Stimulated activated CD8-positive, alpha-beta memory T cell treated with anti-CD3 and anti-CD28 coated beads, Interleukin-7, amount 100 ng/mL, for 1 hour (primary cell): ENCODE measurements around the gene RAB28.
"Not testable (repeated sequence)": the region's sequence is repeated elsewhere in the genome, so short reads cannot be mapped to it uniquely, and the experiment has no call there.

Experiments used
- DNase-seq, 2 donors: peaks; one replicate each; pipeline ENCODE4 v3.0.0-alpha.2; 2020; ENCODE audit warnings: low read depth in 2 of 2

Gene RAB28

DNA sequence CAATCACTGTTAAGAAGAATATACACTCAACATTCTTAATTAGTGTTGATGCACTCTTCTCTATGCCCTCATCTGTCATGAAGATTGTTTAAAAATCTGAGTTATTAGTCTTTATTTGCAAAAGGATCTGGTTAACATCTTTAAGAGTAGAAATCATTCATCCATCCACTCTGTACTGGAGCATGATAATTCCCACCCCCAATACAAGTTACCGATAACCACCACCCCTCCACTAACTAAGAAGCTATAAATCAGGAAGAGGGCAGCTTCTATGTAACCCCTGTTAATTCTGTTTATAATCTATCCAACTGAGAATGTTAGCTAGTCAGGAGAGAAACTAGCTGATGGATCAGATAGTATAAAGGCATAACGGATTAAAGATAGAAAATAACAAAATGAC lies 34.5 kb downstream of the RAB28 start:
- DNase-seq, result no peak

- no peak for DNase-seq
Observed at GRCh38 chr4:13445841-13446790, 38.0 kb downstream of the RAB28 start.

DNA sequence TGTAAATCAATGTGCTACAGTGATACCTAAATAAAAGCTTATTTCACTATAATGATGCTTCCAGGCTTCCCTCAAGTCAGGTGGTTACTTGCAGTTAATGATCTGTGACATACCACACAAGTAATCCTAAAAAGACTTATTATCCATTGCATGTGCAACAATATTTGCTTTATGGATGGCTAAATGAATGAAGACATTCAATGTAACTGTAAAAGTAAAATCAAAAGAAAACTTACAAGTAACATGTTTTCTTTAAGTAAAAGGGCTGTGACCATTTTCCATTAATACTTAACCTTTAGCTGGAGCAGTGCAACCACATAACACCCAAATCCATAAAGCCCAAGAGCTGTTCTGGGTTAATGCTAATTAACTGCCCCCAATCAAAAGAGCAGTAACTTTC lies 42.6 kb downstream of the RAB28 start:
- no peak for DNase-seq

DNA sequence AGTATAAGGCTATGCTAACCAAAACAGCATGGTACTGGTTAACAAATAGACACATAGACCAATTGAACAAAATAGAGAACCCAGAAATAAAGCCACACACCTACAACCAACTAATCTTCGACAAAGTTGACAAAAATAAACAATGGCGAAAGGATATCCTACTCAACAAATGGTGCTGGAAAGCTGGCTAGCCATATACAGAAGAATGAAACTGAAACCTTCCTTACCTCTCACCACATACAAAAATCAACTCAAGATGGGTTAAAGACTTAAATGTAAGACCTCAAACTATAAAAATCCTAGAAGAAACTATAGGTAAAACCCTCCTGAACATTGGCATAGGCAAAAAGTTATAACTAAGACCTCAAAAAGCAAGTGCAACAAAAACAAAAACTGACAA lies 47.2 kb downstream of the RAB28 start:
- DNase-seq, result no peak

DNA sequence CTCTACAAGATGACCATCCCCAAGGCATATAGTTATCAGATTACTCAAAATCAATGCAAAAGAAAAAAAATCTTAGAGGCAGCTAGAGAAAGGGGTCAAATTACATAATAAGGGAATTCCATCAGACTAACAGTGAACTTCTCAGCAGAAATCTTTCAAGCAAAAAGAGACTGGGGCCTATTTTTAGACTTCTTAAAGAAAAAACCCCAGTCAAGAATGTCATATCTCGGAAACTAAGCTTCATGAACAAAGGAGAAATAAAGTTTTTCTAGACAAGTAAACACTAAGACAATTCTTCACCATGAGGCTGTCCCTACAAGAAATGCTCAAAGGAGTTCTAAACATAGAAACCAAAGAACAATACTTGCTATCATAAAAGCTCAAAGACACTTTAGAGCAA lies 51.7 kb downstream of the RAB28 start:
- DNase-seq, result no peak

- no peak for DNase-seq
Observed at GRCh38 chr4:13430834-13431568, 53.1 kb downstream of the RAB28 start.

DNA sequence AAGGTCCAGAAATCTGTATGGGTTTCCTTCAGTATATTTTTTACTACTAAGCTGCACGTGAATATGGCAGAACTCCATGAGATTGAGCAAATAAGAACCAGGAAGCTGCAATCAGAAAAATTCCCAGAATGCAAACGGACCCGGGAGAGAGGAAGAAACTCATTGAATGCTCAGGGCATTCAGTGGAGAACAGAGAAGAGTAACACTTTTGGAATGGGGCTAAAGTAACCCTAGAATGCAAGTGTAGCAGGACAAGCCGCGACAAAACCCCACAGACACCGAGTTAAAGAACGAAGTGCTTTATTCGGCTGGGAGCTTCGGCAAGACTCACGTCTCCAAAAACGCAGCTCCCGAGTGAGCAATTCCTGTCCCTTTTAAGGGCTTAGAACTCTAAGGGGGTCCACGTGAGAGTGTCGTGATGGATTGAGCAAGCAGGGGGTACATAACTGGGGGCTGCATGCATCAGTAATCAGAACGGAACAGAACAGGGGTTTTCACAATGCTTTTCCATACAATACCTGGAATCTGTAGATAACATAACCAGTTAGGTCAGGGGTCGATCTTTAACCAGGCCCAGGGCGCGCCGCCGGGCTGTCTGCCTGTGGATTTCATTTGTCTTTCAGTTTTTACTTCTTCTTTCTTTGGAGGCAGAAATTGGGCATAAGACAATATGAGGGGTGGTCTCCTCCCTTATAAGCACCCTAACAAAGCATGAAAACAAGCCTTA lies 56.4 kb downstream of the RAB28 start:
- no peak for DNase-seq

DNA sequence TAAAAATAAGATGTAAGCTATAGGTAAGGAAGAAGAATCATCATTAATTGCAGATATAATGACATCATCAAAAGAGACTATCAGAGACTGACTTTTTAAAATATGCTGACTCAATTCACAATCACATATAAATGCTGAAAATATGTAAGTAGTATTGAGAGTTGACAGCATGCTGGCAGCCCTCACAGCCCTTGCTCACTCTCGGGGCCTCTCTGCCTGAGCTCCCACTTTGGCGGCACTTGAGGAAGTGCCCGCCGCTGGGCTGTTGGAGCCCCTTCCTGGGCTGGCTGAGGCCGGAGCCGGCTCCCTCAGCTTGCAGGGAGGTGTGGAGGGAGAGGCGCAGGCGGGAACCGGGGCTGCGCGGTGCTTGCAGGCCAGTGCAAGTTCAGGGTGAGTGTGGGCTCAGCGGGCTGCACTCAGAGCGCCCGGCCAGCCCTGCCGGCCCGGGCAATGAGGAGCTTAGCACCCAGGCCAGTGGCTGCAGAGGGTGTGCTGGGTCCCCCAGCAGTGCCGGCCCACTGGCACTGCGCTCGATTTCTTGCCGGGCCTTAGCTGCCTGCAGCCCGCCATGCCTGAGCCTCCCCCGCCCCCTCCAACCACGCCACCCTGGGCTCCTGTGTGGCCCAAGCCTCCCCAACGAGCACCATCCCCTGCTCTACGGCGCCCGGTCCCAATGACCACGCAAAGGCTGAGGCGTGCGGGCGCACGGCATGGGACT lies 68.9 kb downstream of the RAB28 start:
- DNase-seq, result no peak

DNA sequence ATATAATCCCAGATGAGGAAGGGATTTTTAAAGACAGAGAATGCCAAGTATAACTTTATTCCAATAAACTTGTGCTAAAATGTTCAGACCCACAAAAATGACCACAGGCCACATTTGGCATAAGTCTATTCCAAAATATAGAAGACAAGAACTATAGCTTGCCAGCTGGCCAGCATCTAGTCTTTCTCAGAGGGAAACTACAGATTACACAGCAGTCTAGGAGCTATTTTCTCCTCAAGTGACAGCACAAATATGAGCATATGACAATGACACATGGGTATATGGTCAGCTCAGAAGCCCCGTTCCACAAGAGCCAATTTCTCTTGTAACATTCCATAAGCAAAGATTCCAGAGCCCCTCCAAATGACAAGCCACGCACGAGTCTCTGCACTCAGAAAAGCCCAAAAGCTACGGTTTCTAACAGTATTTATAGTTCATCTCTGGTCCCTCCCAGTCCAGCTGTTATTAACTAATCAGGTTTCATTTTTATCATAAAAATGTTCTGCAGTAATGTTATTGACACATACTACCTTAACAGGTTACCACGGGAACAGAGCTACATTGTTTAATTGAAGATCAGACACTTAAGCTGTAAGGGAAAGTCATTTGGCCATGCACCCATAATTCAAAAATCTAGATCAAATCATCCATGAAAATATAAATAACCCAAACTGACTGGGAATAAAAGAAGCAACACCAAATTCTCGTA lies 70.3 kb downstream of the RAB28 start:
- no peak for DNase-seq

- DNase-seq, result no peak
Observed at GRCh38 chr4:13411942-13412341, 72.2 kb downstream of the RAB28 start.

- no peak for DNase-seq
Observed at GRCh38 chr4:13409324-13409723, 74.8 kb downstream of the RAB28 start.

GRCh38 chr4:13406156-13406555 lies 78.0 kb downstream of the RAB28 start:
- not testable (repeated sequence) for DNase-seq

DNA sequence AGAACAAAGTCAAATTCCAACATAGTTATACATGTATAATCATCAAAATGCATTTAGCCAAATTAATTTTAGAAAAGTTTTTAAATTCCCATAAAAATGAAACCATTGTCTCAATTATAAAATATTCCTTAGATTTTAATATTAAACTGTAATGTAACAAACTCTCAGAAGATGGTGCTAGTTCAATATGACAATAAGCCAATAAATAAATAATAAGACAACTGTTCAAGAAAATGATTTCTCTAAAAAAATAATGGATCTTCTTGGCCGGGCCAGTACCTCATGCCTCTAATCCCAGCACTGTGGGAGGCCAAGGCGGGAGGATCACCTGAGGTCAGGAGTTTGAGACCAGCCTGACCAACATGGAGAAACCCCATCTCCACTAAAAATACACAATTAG lies 80.3 kb downstream of the RAB28 start:
- DNase-seq, result no peak

GRCh38 chr4:13403326-13403725 lies 80.8 kb downstream of the RAB28 start:
- DNase-seq, result no peak

DNA sequence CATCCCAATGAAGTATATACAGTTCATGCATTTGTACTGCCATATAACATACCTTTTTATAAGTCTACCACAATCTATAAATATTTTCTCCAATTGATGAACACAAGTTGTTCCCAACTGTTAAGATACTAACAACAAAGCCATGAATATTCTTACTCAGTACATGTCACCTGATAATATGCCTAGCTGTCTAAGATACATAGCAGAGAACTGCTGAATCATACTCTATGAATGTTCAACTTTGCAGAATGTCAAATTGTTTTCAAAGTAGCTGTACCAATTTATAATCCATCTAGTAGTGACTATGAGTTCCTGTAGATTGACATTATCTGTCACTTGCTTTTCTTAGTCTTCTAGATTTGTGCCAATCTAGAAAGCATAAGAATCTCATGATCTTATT lies 84.9 kb downstream of the RAB28 start:
- no peak for DNase-seq

DNA sequence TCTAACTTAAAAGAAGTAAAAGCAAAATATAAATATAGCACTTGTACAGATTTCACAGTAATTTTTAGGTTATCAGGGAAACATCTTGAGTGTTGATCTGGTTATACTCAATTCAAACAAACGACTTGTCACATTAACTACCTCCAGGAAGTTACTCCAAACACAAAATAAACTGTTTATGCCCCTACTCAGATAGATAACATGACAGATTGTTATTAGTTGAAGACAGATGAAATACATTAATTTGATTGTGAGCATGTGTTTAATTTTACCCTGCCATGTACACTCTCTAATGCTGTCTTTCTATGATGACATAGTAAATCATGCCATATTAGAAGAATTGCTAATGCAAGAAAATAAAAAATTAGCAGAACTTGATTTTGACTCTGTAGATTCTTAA lies 88.0 kb downstream of the RAB28 start:
- DNase-seq, result no peak

- DNase-seq, result not testable (repeated sequence)
Observed at GRCh38 chr4:13389901-13390300, 94.2 kb downstream of the RAB28 start.

DNA sequence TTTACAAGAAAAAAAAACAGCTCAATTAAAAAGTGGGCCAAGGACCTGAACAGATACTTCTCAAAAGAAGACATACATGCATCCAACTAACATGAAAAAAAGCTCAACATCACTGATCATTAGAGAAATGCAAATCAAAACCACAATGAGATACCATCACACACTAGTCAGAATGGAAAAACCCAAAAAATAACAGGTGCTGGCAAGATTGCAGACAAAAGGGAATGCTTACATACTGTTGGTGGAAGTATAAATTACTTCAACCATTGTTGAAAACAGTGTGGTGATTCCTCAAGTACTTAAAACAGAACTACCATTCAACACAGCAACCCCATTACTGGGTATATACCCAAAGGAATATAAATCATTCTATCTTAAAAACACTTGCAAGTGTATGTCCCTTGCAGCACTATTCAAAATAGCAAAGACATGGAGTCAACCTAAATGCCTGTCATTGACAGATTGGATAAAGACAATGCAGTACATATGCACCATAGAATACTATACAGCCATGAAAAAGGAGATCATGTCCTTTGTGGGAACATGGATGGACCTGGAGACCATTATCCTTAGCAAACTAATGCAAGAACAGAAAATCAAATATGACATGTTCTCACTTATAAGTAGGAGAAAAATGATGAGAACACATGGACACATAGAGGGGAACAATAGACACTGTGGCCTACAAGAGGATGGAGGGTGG lies 97.6 kb downstream of the RAB28 start:
- no peak for DNase-seq

GRCh38 chr4:13384055-13384454 lies 100.1 kb downstream of the RAB28 start:
- no peak for DNase-seq

GRCh38 chr4:13378973-13379759 lies 105.0 kb downstream of the RAB28 start:
- no peak for DNase-seq
